ENCODE measurements around the gene FGF11.

The FGF11 gene

GRCh38 chr17:7460850-7461660 lies 21.7 kb downstream of the FGF11 start:
- H3K4me3 ChIP-seq (ENCODE audit: low read depth, low read length), result no peak overlapping the region
- TF ChIP-seq CTCF (IDR thresholded peaks at IDR 0.05; ENCODE audit: control insufficient read depth, extremely low read depth, insufficient read depth), result no peak
- no peak for DNase-seq (ENCODE audit: low read depth)

- TF ChIP-seq CTCF (IDR thresholded peaks at IDR 0.05; ENCODE audit: control insufficient read depth, extremely low read depth, insufficient read depth), result no peak
- no peak overlapping the region for H3K4me3 ChIP-seq (ENCODE audit: low read depth, low read length)
- DNase-seq (ENCODE audit: low read depth), result no peak
Observed at GRCh38 chr17:7462474-7463371, 23.4 kb downstream of the FGF11 start.

- no peak for DNase-seq (ENCODE audit: low read depth)
- H3K4me3 ChIP-seq (ENCODE audit: low read depth, low read length), result no peak overlapping the region
- no peak for TF ChIP-seq CTCF (IDR thresholded peaks at IDR 0.05; ENCODE audit: control insufficient read depth, extremely low read depth, insufficient read depth)
Observed at GRCh38 chr17:7463372-7463846, 24.1 kb downstream of the FGF11 start.

- no peak overlapping the region for H3K4me3 ChIP-seq (ENCODE audit: low read depth, low read length)
- DNase-seq (ENCODE audit: low read depth), result no peak
- TF ChIP-seq CTCF (IDR thresholded peaks at IDR 0.05; ENCODE audit: control insufficient read depth, extremely low read depth, insufficient read depth), result no peak
Observed at GRCh38 chr17:7464081-7464480, 24.8 kb downstream of the FGF11 start.

- TF ChIP-seq CTCF (IDR thresholded peaks at IDR 0.05; ENCODE audit: control insufficient read depth, extremely low read depth, insufficient read depth), result no peak
- no peak overlapping the region for H3K4me3 ChIP-seq (ENCODE audit: low read depth, low read length)
- DNase-seq (ENCODE audit: low read depth), result no peak
Observed at GRCh38 chr17:7465597-7466275, 26.4 kb downstream of the FGF11 start.

- DNase-seq (ENCODE audit: low read depth), result no peak
- TF ChIP-seq CTCF (IDR thresholded peaks at IDR 0.05; ENCODE audit: control insufficient read depth, extremely low read depth, insufficient read depth), result no peak
- no peak overlapping the region for H3K4me3 ChIP-seq (ENCODE audit: low read depth, low read length)
Observed at GRCh38 chr17:7466318-7466638, 27.0 kb downstream of the FGF11 start.
